PC-9 (cell line): Measurements from ENCODE around the gene COL15A1.

Source experiments
- CTCF ChIP-seq: fragments of 200-600 bp; sonication (generic); conservative IDR thresholded peaks from 2 replicates; pipeline ENCODE4 v1.6.1; 2017; ENCODE audit warnings: mixed run types, antibody characterized with exemption, mild to moderate bottlenecking, moderate library complexity
- EZH2 ChIP-seq: fragments of 200-600 bp; sonication (generic); IDR thresholded peaks from 2 replicates; pipeline ENCODE4 v1.8.0; 2017; ENCODE audit warnings: antibody characterized with exemption, low read depth

- TF ChIP-seq CTCF (no peak), EZH2 (no peak)
Measured at GRCh38 chr9:98909935-98910334, 33.8 kb upstream of the COL15A1 start.
